HepG2 (cell line): ENCODE data around the gene FITM2. TPM values are rescaled to one million over a fixed set of nuclear protein-coding genes. Genes with fewer than 3 reads are reported as not detected.

Source experiments
- ARNT2 ChIP-seq: sonication (generic); formaldehyde crosslinking; IDR thresholded peaks from 2 replicates; pipeline ENCODE4 v1.8.0; 2022; ENCODE audit warnings: mild to moderate bottlenecking, low read depth, missing genetic modification reagents, moderate library complexity
- BCL3 ChIP-seq: sonication (generic); formaldehyde crosslinking; IDR thresholded peaks from 2 replicates; pipeline ENCODE4 v1.5.1; 2020; ENCODE audit warnings: mild to moderate bottlenecking, missing genetic modification reagents, moderate library complexity
- DNMT3B ChIP-seq: conservative IDR thresholded peaks from 2 replicates; pipeline ENCODE4 v1.6.1; 2016; ENCODE audit warnings: missing biosample characterization, control low read depth
- ETS1 ChIP-seq: sonication (generic); formaldehyde crosslinking; IDR thresholded peaks from 2 replicates; pipeline ENCODE4 v1.4.0; 2020; ENCODE audit warnings: missing genetic modification reagents
- HNRNPH1 ChIP-seq: fragments of 200-400 bp; formaldehyde crosslinking; optimal IDR thresholded peaks from 2 replicates; pipeline ENCODE3; 2017; ENCODE audit warnings: mild to moderate bottlenecking, low read depth, low read length
- KAT7 ChIP-seq: IDR thresholded peaks from 2 replicates; pipeline ENCODE4 v1.6.1; 2018; ENCODE audit warnings: borderline replicate concordance, missing compliant biosample characterization
- MTF2 ChIP-seq: sonication (generic); formaldehyde crosslinking; IDR thresholded peaks from 2 replicates; pipeline ENCODE4 v1.5.0; 2020; ENCODE audit warnings: missing genetic modification reagents, borderline replicate concordance
- POGZ ChIP-seq: sonication (generic); formaldehyde crosslinking; IDR thresholded peaks from 2 replicates; pipeline ENCODE4 v1.4.0; 2020; ENCODE audit warnings: mild to moderate bottlenecking, missing genetic modification reagents
- PRDM15 ChIP-seq: sonication (generic); formaldehyde crosslinking; IDR thresholded peaks from 2 replicates; pipeline ENCODE4 v1.4.0; 2020; ENCODE audit warnings: missing genetic modification reagents
- SAFB2 ChIP-seq: sonication (generic); formaldehyde crosslinking; IDR thresholded peaks from 2 replicates; pipeline ENCODE4 v1.5.1; 2020; ENCODE audit warnings: missing genetic modification reagents, low read depth, mild to moderate bottlenecking, borderline replicate concordance
- SATB2 ChIP-seq: sonication (generic); formaldehyde crosslinking; IDR thresholded peaks from 2 replicates; pipeline ENCODE4 v1.5.0; 2020; ENCODE audit warnings: missing genetic modification reagents
- THYN1 ChIP-seq: sonication (generic); formaldehyde crosslinking; IDR thresholded peaks from 2 replicates; pipeline ENCODE4 v1.8.1; 2023; ENCODE audit warnings: low read depth, mild to moderate bottlenecking, moderate library complexity, missing genetic modification reagents, borderline replicate concordance
- ZEB1 ChIP-seq: IDR thresholded peaks from 2 replicates; pipeline ENCODE4 v1.6.1; 2012; ENCODE audit warnings: mild to moderate bottlenecking, low read depth, inconsistent platforms; ENCODE audit not compliant: insufficient replicate concordance
- ZNF251 ChIP-seq: sonication (generic); formaldehyde crosslinking; IDR thresholded peaks from 2 replicates; pipeline ENCODE4 v1.9.0; 2021; ENCODE audit warnings: mild to moderate bottlenecking, missing genetic modification reagents
- ZNF704 ChIP-seq: sonication (generic); formaldehyde crosslinking; IDR thresholded peaks from 2 replicates; pipeline ENCODE4 v1.8.1; 2023; ENCODE audit warnings: mild to moderate bottlenecking, inconsistent platforms, moderate library complexity, missing genetic modification reagents, borderline replicate concordance
- ZSCAN29 ChIP-seq: sonication (generic); formaldehyde crosslinking; conservative IDR thresholded peaks from 2 replicates; pipeline ENCODE4 v1.4.0; 2020; ENCODE audit warnings: mild to moderate bottlenecking, missing genetic modification reagents
- polyA plus RNA-seq, 8 experiments: library from polyadenylated mRNA; depleted of rRNA in 3 of 8; stranded (reverse) in 7 of 8; unstranded in 1 of 8; fragments of >200 nt; fragmentation: Illumina TruSeq in 4 of 8; extraction: Trizol in 4 of 8; gene quantifications; 2 replicates each; pipeline versions ENCODE4 v1.2.1 to v1.2.3, GENCODE V29; 2011 to 2016; ENCODE audit warnings: low read depth in 4 of 8, missing spikeins in 1 of 8, mixed read lengths in 1 of 8; ENCODE audit not compliant: insufficient read depth in 1 of 8
- total RNA-seq, 5 experiments: library from RNA; depleted of rRNA; stranded (reverse); fragments of >200 nt; fragmentation: Illumina TruSeq; extraction: Trizol; gene quantifications; 2 replicates each; pipeline ENCODE4 v1.2.3, GENCODE V29; 2016; ENCODE audit warnings: low read depth in 1 of 5
- TF ChIP-seq, protein P1 (sequence below): IDR thresholded peaks from 2 replicates; pipeline ENCODE4 v1.6.1; 2012; ENCODE audit warnings: low read depth, low read length, improper control_type of control experiment

The FITM2 gene
- total and polyA plus RNA-seq, 2 of the 13 experiments (the other 11 are each of a cell fraction or from before 2014, with no cell fraction given), result 9.6 to 24.5 TPM

GRCh38 chr20:44355498-44356352 is 44.7 kb upstream of the FITM2 start, which contains the start of gene HNF4A (continued):
- TF ChIP-seq PRDM15 (CRISPR knock-in tag) (no peak; the same call in 1 of the 2 replicates), ZSCAN29 (CRISPR knock-in tag) (peak; percentile 95), THYN1 (CRISPR knock-in tag) (no peak), MTF2 (CRISPR knock-in tag) (peak; percentile 47), ZNF251 (peak; percentile 65; the same call in 1 of the 2 replicates), BCL3 (CRISPR knock-in tag) (peak; percentile 77), SAFB2 (CRISPR knock-in tag) (peak; percentile 60; the same call in 1 of the 2 replicates), ZNF704 (CRISPR knock-in tag) (peak; percentile 98), ARNT2 (CRISPR knock-in tag) (peak; percentile 54), HNRNPH1 (no peak), SATB2 (CRISPR knock-in tag) (no peak), POGZ (CRISPR knock-in tag) (0 out of 2 replicates have a peak, but pooled peaks have one; percentile 14), DNMT3B (CRISPR knock-in tag) (peak; percentile 93), KAT7 (peak; percentile 23; the same call in 1 of the 2 replicates), ETS1 (0 out of 2 replicates have a peak, but pooled peaks have one; percentile 85), ZEB1 (peak; percentile 87)
- TF ChIP-seq, protein P1, sequence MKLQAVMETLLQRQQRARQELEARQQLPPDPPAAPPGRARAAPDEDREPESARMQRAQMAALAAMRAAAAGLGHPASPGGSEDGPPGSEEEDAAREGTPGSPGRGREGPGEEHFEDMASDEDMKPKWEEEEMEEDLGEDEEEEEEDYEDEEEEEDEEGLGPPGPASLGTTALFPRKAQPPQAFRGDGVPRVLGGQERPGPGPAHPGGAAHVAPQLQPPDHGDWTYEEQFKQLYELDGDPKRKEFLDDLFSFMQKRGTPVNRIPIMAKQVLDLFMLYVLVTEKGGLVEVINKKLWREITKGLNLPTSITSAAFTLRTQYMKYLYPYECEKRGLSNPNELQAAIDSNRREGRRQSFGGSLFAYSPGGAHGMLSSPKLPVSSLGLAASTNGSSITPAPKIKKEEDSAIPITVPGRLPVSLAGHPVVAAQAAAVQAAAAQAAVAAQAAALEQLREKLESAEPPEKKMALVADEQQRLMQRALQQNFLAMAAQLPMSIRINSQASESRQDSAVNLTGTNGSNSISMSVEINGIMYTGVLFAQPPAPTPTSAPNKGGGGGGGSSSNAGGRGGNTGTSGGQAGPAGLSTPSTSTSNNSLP, result peak; percentile 76; the same call in 1 of the 2 replicates
